Brain microvascular endothelial cell (primary cell): Measurements from ENCODE around the gene MTR.

Experiments used
- DNase-seq: peaks from one replicate; pipeline ENCODE4 v3.0.0-alpha.2; 2020
- H3K27ac ChIP-seq: fragments of 250-450 bp; sonication (Bioruptor Pico); 2 replicates; pipeline ENCODE4 v1.5.1; 2020; ENCODE audit warnings: mild to moderate bottlenecking, moderate library complexity
- H3K27me3 ChIP-seq: fragments of 250-450 bp; sonication (Bioruptor Pico); replicated peaks from 2 replicates; pipeline ENCODE4 v1.5.1; 2020; ENCODE audit warnings: mild to moderate bottlenecking
- H3K36me3 ChIP-seq: fragments of 250-450 bp; sonication (Bioruptor Pico); replicated peaks from 2 replicates; pipeline ENCODE4 v1.5.1; 2020; ENCODE audit warnings: mild to moderate bottlenecking
- H3K4me3 ChIP-seq: 2 replicates; pipeline ENCODE4 v1.5.1; 2011; ENCODE audit warnings: low read depth, mild to moderate bottlenecking, control low read depth, low read length, moderate library complexity
- in situ Hi-C: cut with HindIII; loops from 2 replicates; pipeline ENCODE4 v1.10.0; 2017; ENCODE audit warnings: low sequenced_read_pairs, low pct_ligation_motif_present
- TF ChIP-seq, protein P1 (sequence below): IDR thresholded peaks from 2 replicates; pipeline ENCODE4 v1.5.1; 2011; ENCODE audit warnings: low read depth, mild to moderate bottlenecking, moderate library complexity, low read length, control low read depth, inconsistent platforms; ENCODE audit errors: missing control alignments

MTR gene

DNA sequence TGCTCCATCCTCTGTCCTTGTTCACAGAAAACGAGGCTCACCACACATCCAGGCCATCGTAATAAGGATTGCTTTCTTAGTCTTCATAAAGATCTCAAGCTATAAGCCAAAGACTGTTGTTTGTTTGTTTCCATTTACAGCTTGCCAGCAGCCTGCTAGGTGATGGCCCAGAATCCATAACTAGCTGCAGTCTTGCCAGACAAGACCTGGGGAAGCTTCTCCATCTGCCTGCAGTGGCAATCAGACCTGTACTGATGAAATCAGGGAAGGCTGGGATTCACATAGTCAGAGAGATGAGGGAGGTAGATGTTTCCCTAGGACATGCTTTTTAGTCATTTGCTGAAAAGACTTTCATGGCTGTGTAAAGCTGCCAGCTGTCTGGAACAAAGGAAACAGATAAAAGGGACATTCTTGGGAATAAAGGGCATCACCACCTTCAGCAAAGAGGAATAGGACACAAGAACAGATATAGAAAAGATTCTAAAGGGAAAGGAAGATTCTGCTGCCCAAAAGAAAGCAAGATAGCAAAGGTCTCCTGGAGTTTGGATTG, 158.1 kb downstream of the MTR start:
- in situ Hi-C loops: no loop called here
- TF ChIP-seq, protein P1, sequence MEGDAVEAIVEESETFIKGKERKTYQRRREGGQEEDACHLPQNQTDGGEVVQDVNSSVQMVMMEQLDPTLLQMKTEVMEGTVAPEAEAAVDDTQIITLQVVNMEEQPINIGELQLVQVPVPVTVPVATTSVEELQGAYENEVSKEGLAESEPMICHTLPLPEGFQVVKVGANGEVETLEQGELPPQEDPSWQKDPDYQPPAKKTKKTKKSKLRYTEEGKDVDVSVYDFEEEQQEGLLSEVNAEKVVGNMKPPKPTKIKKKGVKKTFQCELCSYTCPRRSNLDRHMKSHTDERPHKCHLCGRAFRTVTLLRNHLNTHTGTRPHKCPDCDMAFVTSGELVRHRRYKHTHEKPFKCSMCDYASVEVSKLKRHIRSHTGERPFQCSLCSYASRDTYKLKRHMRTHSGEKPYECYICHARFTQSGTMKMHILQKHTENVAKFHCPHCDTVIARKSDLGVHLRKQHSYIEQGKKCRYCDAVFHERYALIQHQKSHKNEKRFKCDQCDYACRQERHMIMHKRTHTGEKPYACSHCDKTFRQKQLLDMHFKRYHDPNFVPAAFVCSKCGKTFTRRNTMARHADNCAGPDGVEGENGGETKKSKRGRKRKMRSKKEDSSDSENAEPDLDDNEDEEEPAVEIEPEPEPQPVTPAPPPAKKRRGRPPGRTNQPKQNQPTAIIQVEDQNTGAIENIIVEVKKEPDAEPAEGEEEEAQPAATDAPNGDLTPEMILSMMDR: no peak
- H3K27ac ChIP-seq: no peak overlapping the region
- no peak overlapping the region for H3K4me3 ChIP-seq
- H3K27me3 ChIP-seq: no peaks in the 10 kb centered on the region
- DNase-seq: no peak
- H3K36me3 ChIP-seq: no peaks in the 10 kb centered on the region
